GM18517 (cell line): ENCODE data around the gene ELMO1.

Experiments used
- ATAC-seq: cut with Tn5 transposase; IDR thresholded peaks from one replicate; pipeline ENCODE4 v1.9.1; 2021; ENCODE audit warnings: mild to moderate bottlenecking, moderate library complexity; ENCODE audit not compliant: unreplicated experiment

Gene ELMO1

GRCh38 chr7:37410305-37411229 lies 38.1 kb downstream of the ELMO1 start:
- no peak for ATAC-seq

- no peak for ATAC-seq
Measured at GRCh38 chr7:37409461-37409860, 39.2 kb downstream of the ELMO1 start.

- no peak for ATAC-seq
Measured at GRCh38 chr7:37408291-37409228, 40.1 kb downstream of the ELMO1 start.

- no peak for ATAC-seq
Measured at GRCh38 chr7:37405603-37406122, 43.0 kb downstream of the ELMO1 start.

GRCh38 chr7:37405128-37405527 lies 43.5 kb downstream of the ELMO1 start:
- no peak for ATAC-seq

GRCh38 chr7:37399876-37400421 lies 48.7 kb downstream of the ELMO1 start:
- no peak for ATAC-seq

GRCh38 chr7:37398403-37398802 lies 50.3 kb downstream of the ELMO1 start:
- no peak for ATAC-seq

- no peak for ATAC-seq
Measured at GRCh38 chr7:37395618-37396259, 52.9 kb downstream of the ELMO1 start.

GRCh38 chr7:37394158-37394557 lies 54.5 kb downstream of the ELMO1 start:
- ATAC-seq = no peak

- ATAC-seq = no peak
Measured at GRCh38 chr7:37393476-37393875, 55.2 kb downstream of the ELMO1 start.

GRCh38 chr7:37392673-37393017 lies 56.0 kb downstream of the ELMO1 start:
- no peak for ATAC-seq

GRCh38 chr7:37391791-37392672 lies 56.6 kb downstream of the ELMO1 start:
- ATAC-seq = no peak

- no peak for ATAC-seq
Measured at GRCh38 chr7:37390114-37390513, 58.5 kb downstream of the ELMO1 start.

GRCh38 chr7:37388811-37389210 lies 59.9 kb downstream of the ELMO1 start:
- ATAC-seq = no peak

GRCh38 chr7:37385787-37386186 lies 62.9 kb downstream of the ELMO1 start:
- no peak for ATAC-seq

GRCh38 chr7:37382546-37383088 lies 66.0 kb downstream of the ELMO1 start:
- ATAC-seq = no peak

GRCh38 chr7:37380831-37381230 lies 67.8 kb downstream of the ELMO1 start:
- no peak for ATAC-seq

GRCh38 chr7:37379546-37380277 lies 69.0 kb downstream of the ELMO1 start:
- ATAC-seq = no peak

- no peak for ATAC-seq
Measured at GRCh38 chr7:37377231-37377630, 71.4 kb downstream of the ELMO1 start.
